Panc1 (cell line): ENCODE results near the gene ABHD17A. TPM values are rescaled to one million over a fixed set of nuclear protein-coding genes. Genes with fewer than 3 reads are reported as not detected.

ENCODE experiments used
- ATAC-seq: fragments of 200-7000 bp; cut with Tn5 transposase; 2 replicates; pipeline ENCODE4 v1.9.1; 2020; ENCODE audit warnings: mild to moderate bottlenecking, moderate library complexity
- BruUV-seq: library from RNA; stranded (reverse); fragments of 400-500 nt; replicated peaks from 2 replicates; lab custom pipeline; 2021; lab: Mats Ljungman, UMichigan
- CTCF ChIA-PET: fragments of 300-600 bp; sonication (Branson Sonifier 250); formaldehyde crosslinking; loops from one replicate; lab custom pipeline; 2022; ENCODE audit warnings: antibody characterized with exemption; lab: Charles Lee
- POLR2A ChIA-PET: fragments of 300-600 bp; sonication (Branson Sonifier 250); formaldehyde crosslinking; loops from one replicate; lab custom pipeline; 2022; ENCODE audit warnings: antibody characterized with exemption; lab: Charles Lee
- DNase-seq: peaks from one replicate; pipeline ENCODE4 v3.0.0-alpha.2; 2010; ENCODE audit warnings: low read depth, low spot score
- H3K27ac ChIP-seq: 2 replicates; pipeline ENCODE4 v1.5.1; 2011; ENCODE audit warnings: mild to moderate bottlenecking, low read length, inconsistent platforms
- H3K27me3 ChIP-seq: fragments of 200-500 bp; sonication (Bioruptor generic); 2 replicates; pipeline ENCODE4 v1.6.0; 2014; ENCODE audit warnings: low read length, inconsistent platforms; ENCODE audit not compliant: control insufficient read depth, insufficient read depth
- H3K36me3 ChIP-seq: fragments of 200-500 bp; sonication (Bioruptor generic); 2 replicates; pipeline ENCODE4 v1.5.1; 2014; ENCODE audit warnings: inconsistent platforms, mild to moderate bottlenecking, low read length, moderate library complexity; ENCODE audit not compliant: control insufficient read depth, insufficient read depth
- H3K4me1 ChIP-seq: 2 replicates; pipeline ENCODE4 v1.5.1; 2011; ENCODE audit warnings: inconsistent platforms, mild to moderate bottlenecking, low read length, moderate library complexity; ENCODE audit not compliant: control insufficient read depth, insufficient read depth
- H3K4me3 ChIP-seq, 2 experiments: 2 replicates each; pipeline ENCODE4 v1.5.1; 2011 to 2012; ENCODE audit warnings: low read depth in 2 of 2, low read length in 2 of 2, mild to moderate bottlenecking in 2 of 2, inconsistent platforms in 1 of 2, moderate library complexity in 1 of 2
- H3K9me3 ChIP-seq: fragments of 200-500 bp; sonication (Bioruptor generic); 2 replicates; pipeline ENCODE4 v1.5.1; 2014; ENCODE audit warnings: low read depth, mild to moderate bottlenecking, inconsistent platforms, low read length, moderate library complexity; ENCODE audit not compliant: control insufficient read depth, insufficient read depth
- TCF7L2 ChIP-seq: IDR thresholded peaks from 2 replicates; pipeline ENCODE4 v1.6.1; 2011; ENCODE audit warnings: mild to moderate bottlenecking, low read depth, low read length, inconsistent platforms
- in situ Hi-C: cut with HindIII; loops from 2 replicates; pipeline ENCODE4 v1.10.0; 2016; ENCODE audit warnings: low sequenced_read_pairs, low pct_unique_long_range_greater_than_20kb
- intact Hi-C: fragments of 100-400 bp; cut with micrococcal nuclease; formaldehyde crosslinking; loops from one replicate; pipeline ENCODE4 v1.10.0; 2022; ENCODE audit not compliant: unreplicated experiment
- total RNA-seq: library from RNA; stranded (reverse); gene quantifications from one replicate; pipeline ENCODE4 v1.2.1, GENCODE V29; 2021; ENCODE audit not compliant: unreplicated experiment
- TF ChIP-seq, protein P1 (sequence below): fragments of 450-650 bp; IDR thresholded peaks from 2 replicates; pipeline ENCODE4 v1.5.1; 2017; ENCODE audit warnings: mild to moderate bottlenecking
- TF ChIP-seq, protein P2 (sequence below), 2 experiments: IDR thresholded peaks; 2 replicates each; pipeline ENCODE4 v1.6.1; 2011 to 2012; ENCODE audit warnings: low read depth in 2 of 2, control low read depth in 1 of 2, low read length in 1 of 2, mild to moderate bottlenecking in 1 of 2, moderate library complexity in 1 of 2; ENCODE audit not compliant: insufficient read depth in 1 of 2

Gene ABHD17A
- total RNA-seq, 1 experiment from 2014 or later, result 57.1 TPM

DNA sequence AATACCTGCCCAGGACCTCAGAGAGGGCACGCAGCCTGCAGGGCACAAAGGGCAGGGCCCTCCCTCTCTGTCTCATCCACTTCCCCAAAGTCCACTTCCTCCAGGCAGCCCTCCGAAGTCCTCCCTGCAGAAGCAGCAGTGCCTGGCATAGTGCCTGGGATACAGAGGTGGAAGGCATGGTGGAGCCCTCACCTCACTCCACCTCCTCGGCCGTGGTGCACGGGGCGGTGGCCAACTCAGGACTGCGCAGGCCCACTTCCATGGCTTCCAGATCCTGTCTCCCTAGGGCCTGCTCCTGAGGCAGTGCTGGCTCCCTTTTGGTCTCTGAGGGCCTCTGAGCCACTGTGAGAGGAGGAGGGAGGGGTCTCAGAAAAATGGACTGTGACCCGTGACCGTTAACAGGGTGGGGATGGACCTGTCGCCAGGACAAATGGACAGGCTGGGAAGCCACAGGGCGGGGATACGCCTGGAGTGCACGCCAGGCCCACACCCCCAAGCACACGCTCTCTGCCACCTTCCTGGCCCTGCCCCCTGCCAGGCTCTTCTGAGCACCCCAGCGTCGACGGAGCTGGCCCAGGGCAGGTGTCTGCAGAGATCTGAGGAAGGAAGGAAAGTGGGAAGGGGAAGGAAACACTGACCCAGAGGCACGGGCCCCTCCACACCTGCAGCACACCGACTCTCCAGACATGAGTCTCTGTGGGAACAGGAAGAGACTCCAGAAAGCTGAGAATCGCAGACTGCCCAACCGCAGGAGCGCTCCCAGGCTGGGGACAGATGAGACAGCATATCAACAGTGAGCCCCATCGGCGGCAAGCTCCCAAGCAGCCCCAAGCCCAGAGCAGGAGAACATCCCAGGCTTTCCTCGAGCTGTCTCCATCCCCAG is 45.4 kb downstream of the ABHD17A start:
- Histone ChIP-seq H3K36me3 (no peaks in the 10 kb centered on the region), H3K27ac (no peak overlapping the region), H3K27me3 (no peaks in the 10 kb centered on the region), H3K4me3 (no peak overlapping the region), H3K9me3 (no peaks in the 10 kb centered on the region), H3K4me1 (peaks cover 36% of the 10 kb centered on the region)
- BruUV-seq, result no TSS peak
- no peak for TF ChIP-seq TCF7L2
- TF ChIP-seq, protein P1, sequence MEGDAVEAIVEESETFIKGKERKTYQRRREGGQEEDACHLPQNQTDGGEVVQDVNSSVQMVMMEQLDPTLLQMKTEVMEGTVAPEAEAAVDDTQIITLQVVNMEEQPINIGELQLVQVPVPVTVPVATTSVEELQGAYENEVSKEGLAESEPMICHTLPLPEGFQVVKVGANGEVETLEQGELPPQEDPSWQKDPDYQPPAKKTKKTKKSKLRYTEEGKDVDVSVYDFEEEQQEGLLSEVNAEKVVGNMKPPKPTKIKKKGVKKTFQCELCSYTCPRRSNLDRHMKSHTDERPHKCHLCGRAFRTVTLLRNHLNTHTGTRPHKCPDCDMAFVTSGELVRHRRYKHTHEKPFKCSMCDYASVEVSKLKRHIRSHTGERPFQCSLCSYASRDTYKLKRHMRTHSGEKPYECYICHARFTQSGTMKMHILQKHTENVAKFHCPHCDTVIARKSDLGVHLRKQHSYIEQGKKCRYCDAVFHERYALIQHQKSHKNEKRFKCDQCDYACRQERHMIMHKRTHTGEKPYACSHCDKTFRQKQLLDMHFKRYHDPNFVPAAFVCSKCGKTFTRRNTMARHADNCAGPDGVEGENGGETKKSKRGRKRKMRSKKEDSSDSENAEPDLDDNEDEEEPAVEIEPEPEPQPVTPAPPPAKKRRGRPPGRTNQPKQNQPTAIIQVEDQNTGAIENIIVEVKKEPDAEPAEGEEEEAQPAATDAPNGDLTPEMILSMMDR, result no peak
- intact Hi-C loops, result no loop called here
- ChIA-PET CTCF (interaction anchor here (0.6 kb wide), 1 partner anchor 214 kb away, joined by 3 read pairs; no protein-coding TSS in a partner anchor), POLR2A (interaction anchor here (0.7 kb wide), 1 partner anchor 12 kb away, joined by 3 read pairs; no protein-coding TSS in a partner anchor)
- ATAC-seq (peak; percentile 25; the same call in 1 of the 2 replicates), DNase-seq (no peak)
- in situ Hi-C loops, result no loop called here

DNA sequence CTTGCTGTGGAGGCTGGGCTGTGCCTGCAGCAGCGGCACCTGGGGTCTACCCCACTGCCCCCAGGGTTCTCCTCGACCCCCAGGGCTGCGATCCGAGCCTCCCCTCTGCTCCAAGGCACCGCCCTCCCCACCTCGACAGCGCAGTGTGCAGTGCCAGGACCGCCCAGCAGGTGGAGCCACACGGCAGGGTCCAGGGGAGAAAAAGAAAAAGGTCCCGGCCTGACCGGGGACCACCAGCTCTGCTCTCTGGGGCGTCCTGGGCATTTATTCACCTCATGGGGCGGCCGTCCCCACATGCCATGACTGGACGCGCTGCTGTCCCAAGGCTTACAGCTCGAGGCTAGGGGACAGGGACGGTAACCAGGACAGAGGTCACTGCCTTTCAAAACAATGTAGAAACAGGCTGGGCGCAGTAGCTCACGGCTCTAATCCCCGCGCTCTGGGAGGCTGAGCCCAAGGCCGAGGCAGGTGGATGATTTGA is 47.6 kb downstream of the ABHD17A start:
- Histone ChIP-seq H3K4me1 (peaks cover 29% of the 10 kb centered on the region), H3K4me3 (no peak overlapping the region; a peak in 1 of 4 replicates), H3K27ac (0 out of 2 replicates have a peak overlapping the region, but pooled peaks have one; percentile 12), H3K9me3 (no peaks in the 10 kb centered on the region), H3K36me3 (no peaks in the 10 kb centered on the region), H3K27me3 (no peaks in the 10 kb centered on the region)
- in situ Hi-C loops (no loop called here), intact Hi-C loops (no loop called here)
- BruUV-seq, result no TSS peak
- TF ChIP-seq, protein P1, result peak; percentile 95
- TF ChIP-seq, protein P2, sequence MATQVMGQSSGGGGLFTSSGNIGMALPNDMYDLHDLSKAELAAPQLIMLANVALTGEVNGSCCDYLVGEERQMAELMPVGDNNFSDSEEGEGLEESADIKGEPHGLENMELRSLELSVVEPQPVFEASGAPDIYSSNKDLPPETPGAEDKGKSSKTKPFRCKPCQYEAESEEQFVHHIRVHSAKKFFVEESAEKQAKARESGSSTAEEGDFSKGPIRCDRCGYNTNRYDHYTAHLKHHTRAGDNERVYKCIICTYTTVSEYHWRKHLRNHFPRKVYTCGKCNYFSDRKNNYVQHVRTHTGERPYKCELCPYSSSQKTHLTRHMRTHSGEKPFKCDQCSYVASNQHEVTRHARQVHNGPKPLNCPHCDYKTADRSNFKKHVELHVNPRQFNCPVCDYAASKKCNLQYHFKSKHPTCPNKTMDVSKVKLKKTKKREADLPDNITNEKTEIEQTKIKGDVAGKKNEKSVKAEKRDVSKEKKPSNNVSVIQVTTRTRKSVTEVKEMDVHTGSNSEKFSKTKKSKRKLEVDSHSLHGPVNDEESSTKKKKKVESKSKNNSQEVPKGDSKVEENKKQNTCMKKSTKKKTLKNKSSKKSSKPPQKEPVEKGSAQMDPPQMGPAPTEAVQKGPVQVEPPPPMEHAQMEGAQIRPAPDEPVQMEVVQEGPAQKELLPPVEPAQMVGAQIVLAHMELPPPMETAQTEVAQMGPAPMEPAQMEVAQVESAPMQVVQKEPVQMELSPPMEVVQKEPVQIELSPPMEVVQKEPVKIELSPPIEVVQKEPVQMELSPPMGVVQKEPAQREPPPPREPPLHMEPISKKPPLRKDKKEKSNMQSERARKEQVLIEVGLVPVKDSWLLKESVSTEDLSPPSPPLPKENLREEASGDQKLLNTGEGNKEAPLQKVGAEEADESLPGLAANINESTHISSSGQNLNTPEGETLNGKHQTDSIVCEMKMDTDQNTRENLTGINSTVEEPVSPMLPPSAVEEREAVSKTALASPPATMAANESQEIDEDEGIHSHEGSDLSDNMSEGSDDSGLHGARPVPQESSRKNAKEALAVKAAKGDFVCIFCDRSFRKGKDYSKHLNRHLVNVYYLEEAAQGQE (IDR thresholded peaks at IDR 0.05; ENCODE audit: insufficient read depth in 1 of 2, low read depth in 2 of 2, low read length in 1 of 2), result no peak
- ATAC-seq (peak; percentile 55), DNase-seq (no peak)
- POLR2A ChIA-PET, result interaction anchor here (0.6 kb wide), 1 partner anchor 238 kb away, joined by 9 read pairs; no protein-coding TSS in a partner anchor
- CTCF ChIA-PET, result interaction anchor here (0.5 to 1.5 kb wide), 4 partner anchors 10 to 20 kb away, joined by 3 to 14 read pairs (median 4); no protein-coding TSS in a partner anchor
